Inflammatory macrophage treated with lipopolysaccharide for 1 hour (primary cell): Measurements from ENCODE around the gene ODF2L.

Source experiments
- DNase-seq, 2 donors: peaks; one replicate each; pipeline ENCODE4 v3.0.0-alpha.2; 2020 to 2022

Gene ODF2L

DNA sequence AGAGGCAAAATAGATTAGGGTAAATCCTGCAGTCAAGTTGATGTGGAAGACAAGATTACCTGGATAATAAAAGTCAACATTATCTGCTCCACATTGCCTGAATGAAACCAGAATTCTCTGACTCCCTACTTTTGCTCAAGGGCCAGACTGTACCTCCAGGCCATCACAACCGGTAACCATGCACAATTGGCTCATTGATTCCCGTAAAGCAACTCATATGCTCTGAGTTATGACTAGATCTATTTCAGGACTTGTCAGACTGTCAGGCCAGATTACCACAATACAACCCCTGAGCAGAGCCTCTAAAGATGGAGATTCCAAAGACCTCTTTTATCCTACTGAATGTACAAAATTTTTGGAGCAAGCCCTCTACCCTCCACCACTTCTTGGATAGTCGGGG, 90.4 kb downstream of the ODF2L start:
- DNase-seq, result no peak

DNA sequence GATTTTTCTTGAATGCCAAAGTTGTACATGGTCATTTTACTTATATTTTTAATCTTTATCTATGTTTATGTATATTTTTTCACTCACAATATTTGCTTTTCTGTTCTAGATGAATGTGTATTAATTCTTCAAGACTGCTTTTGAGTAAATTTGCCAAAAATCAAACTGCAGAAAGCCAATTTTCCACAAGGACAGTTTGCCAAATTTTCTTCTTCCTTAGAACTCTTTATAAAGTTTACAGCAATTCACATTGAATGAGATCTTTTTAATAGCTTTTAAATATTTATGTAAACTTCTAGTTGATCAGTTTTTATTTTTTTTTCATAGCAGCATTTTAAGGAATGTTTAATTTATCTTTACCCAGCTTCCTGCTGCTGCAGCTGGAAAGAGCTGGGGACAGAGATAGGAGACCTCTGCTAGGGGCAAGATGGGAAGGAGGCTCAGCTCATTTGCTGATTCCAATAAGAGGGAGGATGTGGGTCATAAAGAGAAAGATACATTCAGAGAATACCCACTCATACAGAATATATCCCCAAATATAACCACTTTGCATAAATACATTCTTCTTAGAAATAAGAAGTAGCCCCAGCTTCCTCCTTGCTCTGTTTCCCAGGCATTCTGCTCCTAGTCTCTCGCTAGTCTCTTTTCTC, 93.0 kb downstream of the ODF2L start:
- no peak for DNase-seq
